Parathyroid adenoma (tissue), 2 donors: ENCODE measurements around the gene LCN6.
"Not testable (repeated sequence)": the region's sequence is repeated elsewhere in the genome, so short reads cannot be mapped to it uniquely, and the experiment has no call there.

Experiments
- H2AFZ ChIP-seq: fragments of 300-600 bp; sonication (generic); one replicate; pipeline ENCODE4 v1.7.0; 2017; ENCODE audit warnings: antibody characterized with exemption, mild to moderate bottlenecking
- H3K27ac ChIP-seq: fragments of 300-600 bp; sonication (generic); one replicate; pipeline ENCODE4 v1.7.0; 2017
- H3K27me3 ChIP-seq: fragments of 300-600 bp; sonication (generic); one replicate; pipeline ENCODE4 v1.7.0; 2017; ENCODE audit warnings: low read length; ENCODE audit not compliant: control insufficient read depth, insufficient read depth
- H3K36me3 ChIP-seq: fragments of 300-600 bp; sonication (generic); one replicate; pipeline ENCODE4 v1.7.0; 2017; ENCODE audit warnings: low read length; ENCODE audit not compliant: control insufficient read depth, insufficient read depth
- H3K4me1 ChIP-seq: fragments of 300-600 bp; sonication (generic); one replicate; pipeline ENCODE4 v1.7.0; 2017; ENCODE audit warnings: control low read depth
- H3K4me2 ChIP-seq: fragments of 300-600 bp; sonication (generic); one replicate; pipeline ENCODE4 v1.7.0; 2017; ENCODE audit warnings: low read length
- H3K4me3 ChIP-seq: fragments of 300-600 bp; sonication (generic); one replicate; pipeline ENCODE4 v1.7.0; 2017; ENCODE audit warnings: low read depth, low read length
- H3K79me2 ChIP-seq: fragments of 300-600 bp; sonication (generic); one replicate; pipeline ENCODE4 v1.7.0; 2017; ENCODE audit warnings: control low read depth
- H3K9ac ChIP-seq: fragments of 300-600 bp; sonication (generic); one replicate; pipeline ENCODE4 v1.7.0; 2017; ENCODE audit warnings: mild to moderate bottlenecking
- H3K9me3 ChIP-seq: fragments of 300-600 bp; sonication (generic); one replicate; pipeline ENCODE4 v1.7.0; 2017; ENCODE audit warnings: low read length; ENCODE audit not compliant: control insufficient read depth
- CTCF ChIP-seq: fragments of 300-600 bp; sonication (generic); IDR thresholded peaks from one replicate; pipeline ENCODE4 v1.7.0; 2017; ENCODE audit warnings: antibody characterized with exemption, mild to moderate bottlenecking
- donor health status: primary hyperparathyroidism.

The LCN6 gene

GRCh38 chr9:136759001-136759400 is 10.7 kb upstream of the LCN6 start:
- Histone ChIP-seq H3K36me3 (no peaks in the 10 kb centered on the region), H3K27ac (no peak overlapping the region), H3K9ac (no peak overlapping the region), H3K4me1 (no peaks in the 10 kb centered on the region), H2AFZ (no peak overlapping the region), H3K27me3 (no peaks in the 10 kb centered on the region), H3K4me2 (no peak overlapping the region), H3K79me2 (no peaks in the 10 kb centered on the region), H3K9me3 (no peaks in the 10 kb centered on the region), H3K4me3 (no peak overlapping the region)
- TF ChIP-seq CTCF: no peak

- Histone ChIP-seq H3K4me2 (no peak overlapping the region), H2AFZ (no peak overlapping the region), H3K4me3 (no peak overlapping the region), H3K27me3 (no peaks in the 10 kb centered on the region), H3K36me3 (no peaks in the 10 kb centered on the region), H3K9ac (no peak overlapping the region), H3K79me2 (no peaks in the 10 kb centered on the region), H3K4me1 (no peaks in the 10 kb centered on the region), H3K27ac (no peak overlapping the region), H3K9me3 (no peaks in the 10 kb centered on the region)
- TF ChIP-seq CTCF: no peak
Measured at GRCh38 chr9:136757751-136758140, 9.4 kb upstream of the LCN6 start.

- no peaks in the 10 kb centered on the region for H3K9me3 ChIP-seq
- H3K4me1 ChIP-seq: no peaks in the 10 kb centered on the region
- H2AFZ ChIP-seq: no peak overlapping the region
- no peak for TF ChIP-seq CTCF
- H3K79me2 ChIP-seq: no peaks in the 10 kb centered on the region
- no peaks in the 10 kb centered on the region for H3K36me3 ChIP-seq
- H3K9ac ChIP-seq: no peak overlapping the region
- H3K27me3 ChIP-seq: no peaks in the 10 kb centered on the region
- H3K4me3 ChIP-seq: no peak overlapping the region
- no peak overlapping the region for H3K4me2 ChIP-seq
- no peak overlapping the region for H3K27ac ChIP-seq
Measured at GRCh38 chr9:136757328-136757727, 9.0 kb upstream of the LCN6 start.

GRCh38 chr9:136756836-136757235 is 8.5 kb upstream of the LCN6 start:
- H3K9ac ChIP-seq: no peak overlapping the region
- TF ChIP-seq CTCF: no peak
- H3K27ac ChIP-seq: no peak overlapping the region
- no peak overlapping the region for H2AFZ ChIP-seq
- no peak overlapping the region for H3K4me3 ChIP-seq
- no peaks in the 10 kb centered on the region for H3K36me3 ChIP-seq
- H3K79me2 ChIP-seq: no peaks in the 10 kb centered on the region
- H3K27me3 ChIP-seq: no peaks in the 10 kb centered on the region
- no peaks in the 10 kb centered on the region for H3K4me1 ChIP-seq
- no peak overlapping the region for H3K4me2 ChIP-seq
- no peaks in the 10 kb centered on the region for H3K9me3 ChIP-seq

- TF ChIP-seq CTCF: no peak
- Histone ChIP-seq H3K36me3 (no peaks in the 10 kb centered on the region), H2AFZ (no peak overlapping the region), H3K9ac (no peak overlapping the region), H3K4me2 (no peak overlapping the region), H3K9me3 (no peaks in the 10 kb centered on the region), H3K79me2 (no peaks in the 10 kb centered on the region), H3K27me3 (no peaks in the 10 kb centered on the region), H3K4me1 (no peaks in the 10 kb centered on the region), H3K27ac (no peak overlapping the region), H3K4me3 (no peak overlapping the region)
Measured at GRCh38 chr9:136756134-136756438, 7.8 kb upstream of the LCN6 start.

GRCh38 chr9:136755302-136756133 is 7.2 kb upstream of the LCN6 start:
- not testable (repeated sequence) for H2AFZ ChIP-seq, H3K4me1 ChIP-seq, H3K9me3 ChIP-seq, H3K79me2 ChIP-seq, H3K4me2 ChIP-seq, H3K27me3 ChIP-seq, H3K4me3 ChIP-seq, H3K36me3 ChIP-seq, H3K9ac ChIP-seq, H3K27ac ChIP-seq
